Measurements from ENCODE around the gene CFAP73.
"Not testable (repeated sequence)": the region's sequence is repeated elsewhere in the genome, so short reads cannot be mapped to it uniquely, and the experiment has no call there.

The CFAP73 gene

GRCh38 chr12:113120670-113121370, 28.7 kb upstream of the CFAP73 start:
- DNase-seq, result no peak

- DNase-seq, result no peak
Measured at GRCh38 chr12:113127791-113128199, 21.7 kb upstream of the CFAP73 start.

GRCh38 chr12:113128802-113129663, 20.5 kb upstream of the CFAP73 start:
- no peak for DNase-seq

- no peak for DNase-seq
Measured at GRCh38 chr12:113129664-113130456, 19.7 kb upstream of the CFAP73 start.

GRCh38 chr12:113130457-113131135, 18.9 kb upstream of the CFAP73 start:
- DNase-seq, result no peak

GRCh38 chr12:113131556-113131955, 18.0 kb upstream of the CFAP73 start:
- no peak for DNase-seq

GRCh38 chr12:113133036-113133435, 16.5 kb upstream of the CFAP73 start:
- no peak for DNase-seq

GRCh38 chr12:113133666-113134065, 15.9 kb upstream of the CFAP73 start:
- no peak for DNase-seq

- no peak for DNase-seq
Measured at GRCh38 chr12:113134071-113134470, 15.5 kb upstream of the CFAP73 start.

- DNase-seq, result no peak
Measured at GRCh38 chr12:113134521-113134951, 15.0 kb upstream of the CFAP73 start.

GRCh38 chr12:113135178-113136127, 14.1 kb upstream of the CFAP73 start, which contains the start of gene RASAL1:
Gene RASAL1, minus strand, starts transcription at chr12:113135761. Its CDS starts 299 bp downstream, at chr12:113135462.
- peak; percentile 86 for DNase-seq

GRCh38 chr12:113136128-113136989, 13.2 kb upstream of the CFAP73 start:
- peak; percentile 69 for DNase-seq

- DNase-seq, result no peak
Measured at GRCh38 chr12:113136990-113137511, 12.5 kb upstream of the CFAP73 start.

GRCh38 chr12:113137861-113138783, 11.4 kb upstream of the CFAP73 start:
- no peak for DNase-seq

GRCh38 chr12:113138826-113139225, 10.7 kb upstream of the CFAP73 start:
- DNase-seq, result no peak

GRCh38 chr12:113140706-113141105, 8.8 kb upstream of the CFAP73 start:
- DNase-seq, result no peak

- DNase-seq, result not testable (repeated sequence)
Measured at GRCh38 chr12:113141716-113142115, 7.8 kb upstream of the CFAP73 start.

- no peak for DNase-seq
Measured at GRCh38 chr12:113142173-113142885, 7.2 kb upstream of the CFAP73 start.

All from CD4-positive, alpha-beta T cell treated with Interleukin-17A for 4 hours (primary cell).